ENCODE results near the gene TMEM132C.

The TMEM132C gene

GRCh38 chr12:128606538-128606937, 339.6 kb downstream of the TMEM132C start:
- no peaks in the 10 kb centered on the region for H3K27me3 ChIP-seq (ENCODE audit: insufficient read depth, poor library complexity, severe bottlenecking)
- DNase-seq (ENCODE audit: low read depth in 1 of 2, low spot score in 1 of 2) = no peak
- H3K27ac ChIP-seq (replicated peaks) = no peak overlapping the region
- no peak for TF ChIP-seq GABPA (IDR thresholded peaks at IDR 0.05; ENCODE audit: low read depth)
- no peak for TF ChIP-seq CTCF (IDR thresholded peaks at IDR 0.05; ENCODE audit: insufficient read depth, low read length)
- TF ChIP-seq REST (IDR thresholded peaks at IDR 0.05; ENCODE audit: insufficient replicate concordance, low read depth) = no peak
- TF ChIP-seq POLR2AphosphoS5 (IDR thresholded peaks at IDR 0.05; ENCODE audit: low read depth) = no peak
- H3K4me3 ChIP-seq (replicated peaks; ENCODE audit: insufficient read depth, low read length) = no peak overlapping the region

GRCh38 chr12:128606970-128607369, 340.0 kb downstream of the TMEM132C start:
- H3K27ac ChIP-seq (replicated peaks) = no peak overlapping the region
- no peak overlapping the region for H3K4me3 ChIP-seq (replicated peaks; ENCODE audit: insufficient read depth, low read length)
- no peak for DNase-seq (ENCODE audit: low read depth in 1 of 2, low spot score in 1 of 2)
- H3K27me3 ChIP-seq (ENCODE audit: insufficient read depth, poor library complexity, severe bottlenecking) = no peaks in the 10 kb centered on the region
- TF ChIP-seq REST (IDR thresholded peaks at IDR 0.05; ENCODE audit: insufficient replicate concordance, low read depth) (no peak), CTCF (IDR thresholded peaks at IDR 0.05; ENCODE audit: insufficient read depth, low read length) (no peak), GABPA (IDR thresholded peaks at IDR 0.05; ENCODE audit: low read depth) (no peak), SPI1 (IDR thresholded peaks at IDR 0.05; ENCODE audit: borderline replicate concordance, low read depth) (no peak)

- DNase-seq (ENCODE audit: low read depth in 1 of 2, low spot score in 1 of 2) = no peak
- H3K27me3 ChIP-seq (ENCODE audit: insufficient read depth, poor library complexity, severe bottlenecking) = no peaks in the 10 kb centered on the region
- TF ChIP-seq REST (IDR thresholded peaks at IDR 0.05; ENCODE audit: insufficient replicate concordance, low read depth) (no peak), SPI1 (IDR thresholded peaks at IDR 0.05; ENCODE audit: borderline replicate concordance, low read depth) (no peak), GABPA (IDR thresholded peaks at IDR 0.05; ENCODE audit: low read depth) (no peak), POLR2AphosphoS5 (IDR thresholded peaks at IDR 0.05; ENCODE audit: low read depth) (no peak), CTCF (IDR thresholded peaks at IDR 0.05; ENCODE audit: insufficient read depth, low read length) (no peak)
- no peak overlapping the region for H3K4me3 ChIP-seq (replicated peaks; ENCODE audit: insufficient read depth, low read length)
- H3K27ac ChIP-seq (replicated peaks) = no peak overlapping the region
These were observed 340.7 kb downstream of the TMEM132C start for GRCh38 chr12:128607641-128608040.

Measured in HL-60 (cell line).